ENCODE results near the gene TRIM40. TPM values are rescaled to one million over a fixed set of nuclear protein-coding genes. Genes with fewer than 3 reads are reported as not detected.

The TRIM40 gene
- total and polyA plus RNA-seq, 2 of the 13 experiments (the other 11 are each of a cell fraction or from before 2014, with no cell fraction given), result 0.58 TPM; not detected in 1

DNA sequence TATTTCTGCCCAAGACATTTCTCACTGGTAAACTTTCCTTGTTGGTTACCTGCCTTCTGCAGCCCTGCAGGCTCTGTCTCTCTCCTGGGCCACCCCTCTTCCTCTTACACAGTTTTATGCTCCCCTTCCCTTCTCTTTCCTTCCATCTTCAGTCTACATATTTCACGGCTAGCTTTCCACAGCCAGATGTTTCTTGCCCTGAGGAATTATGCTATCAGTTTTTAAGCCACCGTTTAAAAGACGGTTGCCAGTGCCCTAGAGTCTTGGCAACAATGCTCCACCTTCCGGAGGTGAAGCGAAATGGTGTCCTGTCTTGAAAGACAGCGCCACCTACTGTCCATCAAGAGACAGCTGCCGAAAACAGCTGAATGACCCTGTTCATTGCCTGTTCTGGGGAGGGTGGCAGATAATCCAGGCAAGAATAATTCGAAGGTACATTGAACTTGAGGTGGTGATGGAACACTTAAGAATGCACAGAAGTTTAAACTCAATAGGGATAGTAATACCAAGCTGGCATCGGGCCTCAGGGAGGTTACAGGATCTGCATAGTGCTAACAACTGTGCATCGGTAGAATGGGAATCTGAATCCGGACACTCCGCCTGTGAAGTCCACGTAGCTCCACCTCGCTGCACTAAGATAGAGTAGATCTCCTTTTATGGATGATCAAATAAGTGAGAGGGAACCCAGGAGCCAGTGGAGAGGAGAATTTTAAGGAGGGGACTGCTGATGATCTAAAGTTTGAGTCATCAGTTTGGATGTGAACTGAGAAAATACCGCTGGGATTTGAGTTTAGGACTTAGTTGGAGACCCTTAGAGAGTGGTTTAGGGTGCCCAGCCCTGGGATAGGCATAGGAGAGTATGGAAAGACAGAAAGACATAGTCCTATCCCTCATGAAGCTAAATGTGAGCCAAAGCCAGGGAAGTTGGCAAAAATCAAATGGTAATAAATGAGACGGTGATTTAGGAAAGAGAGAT, 4.8 kb upstream of the TRIM40 start (continued):
- no peak for TF ChIP-seq DNMT1 (CRISPR knock-in tag; IDR thresholded peaks at IDR 0.05)
- TF ChIP-seq USF2 (IDR thresholded peaks at IDR 0.05; ENCODE audit: low read depth, low read length), result no peak
- TF ChIP-seq USF2 (CRISPR knock-in tag; IDR thresholded peaks at IDR 0.05; ENCODE audit: borderline replicate concordance), result no peak
- TF ChIP-seq CC2D1A (CRISPR knock-in tag; IDR thresholded peaks at IDR 0.05), result no peak
- TF ChIP-seq, protein P1, sequence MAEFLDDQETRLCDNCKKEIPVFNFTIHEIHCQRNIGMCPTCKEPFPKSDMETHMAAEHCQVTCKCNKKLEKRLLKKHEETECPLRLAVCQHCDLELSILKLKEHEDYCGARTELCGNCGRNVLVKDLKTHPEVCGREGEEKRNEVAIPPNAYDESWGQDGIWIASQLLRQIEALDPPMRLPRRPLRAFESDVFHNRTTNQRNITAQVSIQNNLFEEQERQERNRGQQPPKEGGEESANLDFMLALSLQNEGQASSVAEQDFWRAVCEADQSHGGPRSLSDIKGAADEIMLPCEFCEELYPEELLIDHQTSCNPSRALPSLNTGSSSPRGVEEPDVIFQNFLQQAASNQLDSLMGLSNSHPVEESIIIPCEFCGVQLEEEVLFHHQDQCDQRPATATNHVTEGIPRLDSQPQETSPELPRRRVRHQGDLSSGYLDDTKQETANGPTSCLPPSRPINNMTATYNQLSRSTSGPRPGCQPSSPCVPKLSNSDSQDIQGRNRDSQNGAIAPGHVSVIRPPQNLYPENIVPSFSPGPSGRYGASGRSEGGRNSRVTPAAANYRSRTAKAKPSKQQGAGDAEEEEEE (CRISPR knock-in tag; IDR thresholded peaks at IDR 0.05; ENCODE audit: borderline replicate concordance), result no peak
- peak; percentile 81; the same call in 1 of the 2 replicates for TF ChIP-seq ZNF619 (CRISPR knock-in tag; IDR thresholded peaks at IDR 0.05)
- TF ChIP-seq NCOA5 (CRISPR knock-in tag; IDR thresholded peaks at IDR 0.05), result no peak
- peak; percentile 61; the same call in 1 of the 2 replicates for TF ChIP-seq MTF2 (CRISPR knock-in tag; IDR thresholded peaks at IDR 0.05; ENCODE audit: borderline replicate concordance)
- TF ChIP-seq ZFP90 (CRISPR knock-in tag; IDR thresholded peaks at IDR 0.05; ENCODE audit: borderline replicate concordance), result no peak
- peak; percentile 55; the same call in 1 of the 2 replicates for TF ChIP-seq SOX5 (CRISPR knock-in tag; IDR thresholded peaks at IDR 0.05; ENCODE audit: borderline replicate concordance)
- no peak for TF ChIP-seq HMGA1 (CRISPR knock-in tag; conservative IDR thresholded peaks at IDR 0.05)
- TF ChIP-seq TCF7 (IDR thresholded peaks at IDR 0.05; ENCODE audit: low read depth), result no peak
- no peak for TF ChIP-seq SIN3A (IDR thresholded peaks at IDR 0.05; ENCODE audit: borderline replicate concordance, low read depth, low read length)
- TF ChIP-seq ESRRA (CRISPR knock-in tag; IDR thresholded peaks at IDR 0.05; ENCODE audit: low read depth), result no peak
- TF ChIP-seq KDM2A (CRISPR knock-in tag; IDR thresholded peaks at IDR 0.05; ENCODE audit: borderline replicate concordance, low read depth), result peak; percentile 82; the same call in 1 of the 2 replicates
- TF ChIP-seq ZUFSP (CRISPR knock-in tag; IDR thresholded peaks at IDR 0.05; ENCODE audit: borderline replicate concordance), result no peak
- TF ChIP-seq ZNF598 (CRISPR knock-in tag; IDR thresholded peaks at IDR 0.05; ENCODE audit: borderline replicate concordance), result no peak
- no peak for TF ChIP-seq NFYB (CRISPR knock-in tag; IDR thresholded peaks at IDR 0.05)
- TF ChIP-seq, protein P2, sequence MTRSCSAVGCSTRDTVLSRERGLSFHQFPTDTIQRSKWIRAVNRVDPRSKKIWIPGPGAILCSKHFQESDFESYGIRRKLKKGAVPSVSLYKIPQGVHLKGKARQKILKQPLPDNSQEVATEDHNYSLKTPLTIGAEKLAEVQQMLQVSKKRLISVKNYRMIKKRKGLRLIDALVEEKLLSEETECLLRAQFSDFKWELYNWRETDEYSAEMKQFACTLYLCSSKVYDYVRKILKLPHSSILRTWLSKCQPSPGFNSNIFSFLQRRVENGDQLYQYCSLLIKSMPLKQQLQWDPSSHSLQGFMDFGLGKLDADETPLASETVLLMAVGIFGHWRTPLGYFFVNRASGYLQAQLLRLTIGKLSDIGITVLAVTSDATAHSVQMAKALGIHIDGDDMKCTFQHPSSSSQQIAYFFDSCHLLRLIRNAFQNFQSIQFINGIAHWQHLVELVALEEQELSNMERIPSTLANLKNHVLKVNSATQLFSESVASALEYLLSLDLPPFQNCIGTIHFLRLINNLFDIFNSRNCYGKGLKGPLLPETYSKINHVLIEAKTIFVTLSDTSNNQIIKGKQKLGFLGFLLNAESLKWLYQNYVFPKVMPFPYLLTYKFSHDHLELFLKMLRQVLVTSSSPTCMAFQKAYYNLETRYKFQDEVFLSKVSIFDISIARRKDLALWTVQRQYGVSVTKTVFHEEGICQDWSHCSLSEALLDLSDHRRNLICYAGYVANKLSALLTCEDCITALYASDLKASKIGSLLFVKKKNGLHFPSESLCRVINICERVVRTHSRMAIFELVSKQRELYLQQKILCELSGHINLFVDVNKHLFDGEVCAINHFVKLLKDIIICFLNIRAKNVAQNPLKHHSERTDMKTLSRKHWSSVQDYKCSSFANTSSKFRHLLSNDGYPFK (CRISPR knock-in tag; IDR thresholded peaks at IDR 0.05; ENCODE audit: borderline replicate concordance), result no peak

Data from HepG2 (cell line).